CMK (cell line): Measurements from ENCODE around the gene CECR2.

Experiments
- DNase-seq: peaks from one replicate; pipeline ENCODE4 v3.0.0-alpha.2; 2010; ENCODE audit warnings: low read depth

CECR2 gene

GRCh38 chr22:17368554-17369438, 464 bp upstream of the CECR2 start:
- no peak for DNase-seq

GRCh38 chr22:17370026-17370765, 936 bp downstream of the CECR2 start:
- no peak for DNase-seq

DNA sequence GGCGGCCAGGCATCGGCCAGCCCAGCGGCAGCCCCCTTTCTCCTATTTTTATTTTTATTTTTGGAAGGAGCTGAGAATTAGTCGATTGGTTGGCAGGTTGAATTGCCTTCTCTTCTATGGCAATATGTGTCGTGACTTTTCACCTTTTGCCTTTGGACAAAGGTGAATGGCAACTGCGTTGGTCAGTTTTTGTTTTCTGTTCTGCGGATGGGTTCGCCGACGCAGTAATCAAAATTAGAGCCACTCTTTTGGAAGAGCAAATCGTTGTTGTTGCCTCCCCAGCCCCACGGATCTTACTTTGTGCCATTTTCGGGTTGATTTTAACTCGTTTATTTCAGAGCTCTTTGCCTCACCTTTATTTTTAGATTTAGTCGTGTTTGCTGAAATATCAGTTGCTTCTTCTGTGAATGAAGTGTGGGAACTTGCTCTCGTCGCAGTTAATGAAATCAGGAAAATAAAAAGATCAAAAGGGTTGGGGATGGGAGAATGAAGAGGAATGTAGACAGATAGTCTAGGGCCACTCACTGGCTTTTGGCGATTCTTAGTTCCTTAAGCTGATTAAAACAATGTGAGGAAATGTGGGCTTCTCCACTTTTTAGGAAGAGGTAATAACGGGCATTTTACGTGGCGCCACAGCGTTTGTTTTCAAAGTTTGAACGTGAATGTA, 1.6 kb downstream of the CECR2 start:
- no peak for DNase-seq

DNA sequence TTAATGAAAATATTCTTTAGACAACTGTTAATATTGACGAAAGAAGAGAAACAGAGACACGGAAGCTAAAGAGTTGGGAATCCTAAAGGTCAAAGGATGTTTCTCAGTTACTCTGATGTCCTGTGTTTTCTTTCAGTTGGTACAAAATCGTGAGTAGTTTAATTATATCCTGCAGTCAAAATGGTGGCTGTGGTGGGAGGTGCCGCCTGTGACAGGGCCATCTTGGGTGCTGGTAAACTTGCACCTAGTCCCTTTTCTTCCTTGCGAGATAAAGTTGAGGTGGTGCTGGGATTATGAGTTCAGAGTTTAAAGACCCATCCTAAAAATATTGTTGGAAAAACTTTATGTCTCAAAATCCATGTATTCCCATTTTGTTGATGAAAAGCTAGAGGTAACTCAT, 2.2 kb downstream of the CECR2 start:
- DNase-seq = no peak

GRCh38 chr22:17373855-17374254, 4.6 kb downstream of the CECR2 start:
- no peak for DNase-seq

DNA sequence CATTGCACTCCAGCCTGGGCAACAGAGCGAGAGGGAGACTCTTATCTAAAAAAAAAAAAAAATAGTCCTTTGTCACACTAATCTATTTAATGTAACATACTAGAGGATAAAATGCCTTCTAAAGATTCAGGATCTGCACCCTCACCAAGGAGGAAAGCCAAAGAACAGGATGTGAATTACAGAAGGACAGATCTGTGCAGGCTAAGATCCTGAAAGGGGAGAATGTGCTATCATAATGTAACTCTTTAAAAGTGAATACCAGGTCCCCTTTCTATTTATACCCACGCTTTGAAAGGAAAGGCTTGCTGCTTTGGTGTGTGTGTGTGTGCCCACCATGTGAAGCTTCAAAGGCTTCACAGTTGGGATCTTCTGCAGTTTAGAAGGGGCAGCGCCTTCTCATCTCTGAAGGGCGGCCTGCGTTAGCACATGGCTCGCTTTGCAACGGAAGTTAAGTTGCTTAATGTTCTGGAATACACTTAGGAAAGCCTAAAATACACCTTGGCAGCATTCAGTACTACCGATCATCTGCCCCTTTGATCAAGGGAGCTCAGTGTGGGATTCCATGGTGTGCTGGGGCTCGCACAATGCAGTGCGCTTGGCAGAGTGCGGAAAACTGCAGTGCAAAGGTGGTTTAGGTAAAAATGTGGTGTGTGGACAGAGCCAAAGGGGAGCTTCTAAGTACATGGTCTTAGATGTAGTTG, 6.8 kb downstream of the CECR2 start:
- DNase-seq = no peak

DNA sequence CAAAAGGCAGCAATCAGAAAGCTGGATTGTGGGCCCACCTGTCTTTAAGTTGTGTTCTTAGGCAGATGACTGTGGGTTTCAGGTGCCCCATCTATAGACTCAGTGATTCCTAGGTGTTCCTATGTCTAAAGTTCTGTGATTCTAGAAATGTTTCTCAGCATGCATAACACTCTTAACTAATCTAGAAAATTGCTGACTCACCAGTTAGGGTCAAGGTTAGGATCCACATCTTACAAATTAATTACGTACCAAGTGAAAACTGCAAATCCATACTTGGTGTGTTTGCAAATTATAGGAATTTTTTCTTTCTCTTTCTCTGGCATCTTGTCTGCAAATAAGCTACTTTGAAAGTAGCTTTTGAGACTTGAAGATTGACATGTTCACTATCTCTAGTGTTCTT, 7.7 kb downstream of the CECR2 start:
- no peak for DNase-seq

DNA sequence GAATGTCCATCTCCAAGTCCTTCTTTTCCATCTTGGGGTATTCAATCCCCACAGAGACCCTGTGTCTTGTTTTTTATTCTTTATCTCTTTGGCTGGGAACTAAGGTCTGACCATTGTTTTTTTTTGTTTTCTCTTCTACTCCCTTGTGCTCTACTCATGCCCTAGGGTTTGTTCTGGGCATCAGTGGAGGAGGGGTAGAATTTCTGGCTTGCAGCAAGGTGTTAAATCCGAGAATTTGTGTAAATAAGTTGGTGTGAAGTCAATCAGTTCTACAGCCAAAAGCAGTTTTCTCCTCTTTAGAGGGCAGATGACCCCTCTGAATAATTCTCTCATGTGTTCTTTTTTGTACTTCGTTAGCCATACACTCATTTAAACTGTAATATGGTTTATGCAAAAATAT, 10.7 kb downstream of the CECR2 start:
- no peak for DNase-seq

- DNase-seq = no peak
Measured at GRCh38 chr22:17380359-17381087, 11.3 kb downstream of the CECR2 start.

- no peak for DNase-seq
Measured at GRCh38 chr22:17381192-17381913, 12.1 kb downstream of the CECR2 start.

DNA sequence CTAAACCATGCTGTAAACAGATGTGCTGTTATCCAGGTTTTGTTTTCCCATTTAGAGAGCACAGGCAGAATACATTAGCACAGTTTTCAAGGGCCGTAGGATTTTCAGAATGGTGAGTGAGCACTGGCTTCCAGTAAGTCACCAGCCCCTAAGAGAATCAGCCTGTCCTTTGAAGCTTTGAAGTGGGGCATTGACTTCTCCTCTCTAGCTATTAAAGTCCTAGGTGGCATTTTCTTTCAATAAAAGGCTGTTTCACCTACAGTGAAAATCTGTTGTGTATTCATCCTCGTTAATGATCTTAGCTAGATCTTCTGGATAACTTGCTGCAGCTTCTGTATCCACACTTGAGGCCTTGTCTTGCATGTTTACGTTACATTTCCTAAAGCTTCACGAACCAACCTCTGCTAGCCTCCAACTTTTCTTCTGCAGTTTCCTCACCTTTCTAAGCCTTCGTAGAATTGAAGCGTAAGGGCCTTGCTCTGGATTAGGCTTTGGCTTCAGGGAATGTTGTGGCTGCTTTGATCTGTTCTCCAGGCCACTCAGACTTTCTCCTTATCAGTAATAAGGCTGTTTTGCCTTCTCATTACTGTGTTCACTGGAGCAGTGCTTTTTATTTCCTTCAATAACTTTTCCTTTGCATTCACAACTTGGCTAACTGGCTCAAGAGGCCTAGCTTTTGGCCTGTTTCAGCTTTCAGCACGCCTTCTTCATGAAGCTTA, 15.5 kb downstream of the CECR2 start:
- no peak for DNase-seq

DNA sequence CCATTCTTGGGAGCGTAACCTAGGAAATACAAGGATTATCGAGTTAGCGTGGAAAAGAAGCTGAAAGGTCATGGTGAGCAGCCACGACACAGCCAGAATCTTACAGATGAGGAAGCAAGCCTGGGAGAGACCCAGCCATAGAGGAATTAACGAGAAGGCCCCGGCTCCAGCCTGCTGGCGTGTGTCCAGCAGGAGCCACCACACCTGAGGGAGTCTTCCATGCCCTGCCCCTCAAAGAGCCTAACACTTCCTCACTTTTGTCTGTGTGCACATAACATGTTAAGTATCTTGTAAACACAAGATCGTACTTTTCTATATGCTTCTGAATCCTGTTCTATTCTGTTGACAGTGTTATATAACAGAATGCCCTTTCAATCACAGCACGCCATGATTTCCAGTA, 18.1 kb downstream of the CECR2 start:
- DNase-seq = no peak

GRCh38 chr22:17388235-17388634, 19.0 kb downstream of the CECR2 start:
- no peak for DNase-seq

DNA sequence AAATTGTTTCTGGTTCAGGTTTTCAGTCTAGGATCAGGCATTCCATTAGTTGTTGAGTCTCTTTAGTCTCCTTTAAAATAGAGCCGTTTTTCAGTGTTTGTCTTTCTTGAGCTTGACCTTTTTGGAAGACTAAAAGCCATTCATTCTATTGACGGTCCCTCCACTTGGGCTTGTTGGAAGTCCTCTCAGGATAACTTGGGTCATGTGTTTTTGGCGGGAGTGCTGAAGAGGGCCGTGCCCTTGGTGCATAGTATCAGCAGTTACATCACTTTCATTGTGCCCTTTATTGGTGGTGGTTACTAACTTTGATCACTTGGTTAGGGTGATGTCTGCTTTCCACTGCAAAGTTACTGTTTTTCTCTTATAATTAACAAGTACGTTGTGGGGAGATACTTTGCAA, 20.8 kb downstream of the CECR2 start:
- no peak for DNase-seq

GRCh38 chr22:17396516-17396915, 27.3 kb downstream of the CECR2 start:
- DNase-seq = no peak

GRCh38 chr22:17397756-17398547, 28.7 kb downstream of the CECR2 start:
- no peak for DNase-seq

GRCh38 chr22:17400305-17400704, 31.0 kb downstream of the CECR2 start:
- DNase-seq = no peak

DNA sequence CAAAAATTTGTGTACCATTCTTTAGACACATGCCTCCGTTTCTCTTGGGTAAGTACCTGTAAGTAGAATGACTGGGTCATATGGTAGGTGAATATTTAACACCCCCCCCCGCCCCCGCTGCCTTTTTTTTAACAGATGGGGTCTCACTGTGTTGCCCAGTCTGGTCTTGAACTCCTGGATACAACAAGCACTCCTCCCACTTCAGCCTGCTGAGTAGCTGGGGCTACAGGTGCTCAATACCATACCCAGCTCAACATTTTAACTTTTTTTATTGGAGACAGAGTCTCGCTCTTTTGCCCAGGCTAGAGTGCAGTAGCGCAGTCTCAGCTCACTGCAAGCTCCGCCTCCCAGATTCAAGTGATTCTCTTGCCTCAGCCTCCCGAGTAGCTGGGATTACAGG, 32.5 kb downstream of the CECR2 start:
- no peak for DNase-seq

- no peak for DNase-seq
Measured at GRCh38 chr22:17402293-17402692, 33.0 kb downstream of the CECR2 start.
